PC-3 (cell line): Measurements from ENCODE around the gene TAOK2. TPM values are rescaled to one million over a fixed set of nuclear protein-coding genes. Genes with fewer than 3 reads are reported as not detected.
A peak's percentile ranks its signal among the peaks of the same experiment; 100 is the strongest.

Experiments used
- ATAC-seq: fragments of 200-7000 bp; cut with Tn5 transposase; 2 replicates; pipeline ENCODE4 v1.9.1; 2020; ENCODE audit warnings: mild to moderate bottlenecking, moderate library complexity
- BruUV-seq: library from RNA; stranded (reverse); fragments of 400-500 nt; replicated peaks from 2 replicates; lab custom pipeline; 2021; lab: Mats Ljungman, UMichigan
- CTCF ChIA-PET: fragments of 300-600 bp; sonication (Branson Sonifier 250); formaldehyde crosslinking; loops from one replicate; lab custom pipeline; 2022; ENCODE audit warnings: antibody characterized with exemption; lab: Charles Lee
- POLR2A ChIA-PET: fragments of 300-600 bp; sonication (Branson Sonifier 250); formaldehyde crosslinking; loops from one replicate; lab custom pipeline; 2022; ENCODE audit warnings: antibody characterized with exemption; ENCODE audit not compliant: unreplicated experiment; lab: Charles Lee
- DNase-seq: peaks from one replicate; pipeline ENCODE4 v3.0.0-alpha.2; 2015
- H2AFZ ChIP-seq: fragments of 300-600 bp; sonication (generic); 2 replicates; pipeline ENCODE4 v1.6.0; 2016; ENCODE audit warnings: antibody characterized with exemption, low read length
- H3F3A ChIP-seq: fragments of 300-600 bp; sonication (generic); one replicate; pipeline ENCODE4 v1.6.0; 2017; ENCODE audit warnings: antibody characterized with exemption, low read length, control low read depth, mild to moderate bottlenecking; ENCODE audit not compliant: unreplicated experiment
- H3K27ac ChIP-seq: fragments of 300-600 bp; sonication (generic); 2 replicates; pipeline ENCODE4 v1.5.1; 2016; ENCODE audit warnings: mild to moderate bottlenecking, low read length
- H3K27me3 ChIP-seq: fragments of 300-600 bp; sonication (generic); 2 replicates; pipeline ENCODE4 v1.6.1; 2016; ENCODE audit warnings: low read length, mixed read lengths
- H3K36me3 ChIP-seq: fragments of 300-600 bp; sonication (generic); 2 replicates; pipeline ENCODE4 v1.6.1; 2016; ENCODE audit warnings: low read depth, mixed run types, low read length, mixed read lengths
- H3K4me1 ChIP-seq: fragments of 300-600 bp; sonication (generic); 2 replicates; pipeline ENCODE4 v1.5.1; 2016; ENCODE audit warnings: low read length; ENCODE audit not compliant: insufficient read depth
- H3K4me2 ChIP-seq: fragments of 300-600 bp; sonication (generic); 2 replicates; pipeline ENCODE4 v1.6.0; 2016; ENCODE audit warnings: low read length
- H3K4me3 ChIP-seq: fragments of 300-600 bp; sonication (generic); 2 replicates; pipeline ENCODE4 v1.5.1; 2016; ENCODE audit warnings: mild to moderate bottlenecking, low read length, mixed read lengths
- H3K79me2 ChIP-seq: fragments of 300-600 bp; sonication (generic); 2 replicates; pipeline ENCODE4 v1.6.1; 2017; ENCODE audit warnings: low read length, mixed read lengths
- H3K9ac ChIP-seq: fragments of 300-600 bp; sonication (generic); 2 replicates; pipeline ENCODE4 v1.6.0; 2016; ENCODE audit warnings: mild to moderate bottlenecking, low read length
- H3K9me2 ChIP-seq: fragments of 300-600 bp; sonication (generic); replicated peaks from 2 replicates; pipeline ENCODE4 v1.6.1; 2016; ENCODE audit warnings: mixed run types, low read length, mixed read lengths
- H3K9me3 ChIP-seq: fragments of 300-600 bp; sonication (generic); 2 replicates; pipeline ENCODE4 v1.6.1; 2016; ENCODE audit warnings: low read length, mixed read lengths
- H4K20me1 ChIP-seq: fragments of 300-600 bp; sonication (generic); 2 replicates; pipeline ENCODE4 v1.6.1; 2016; ENCODE audit warnings: low read length, mixed read lengths
- CTCF ChIP-seq: fragments of 300-600 bp; sonication (generic); conservative IDR thresholded peaks from 2 replicates; pipeline ENCODE4 v1.5.1; 2017; ENCODE audit warnings: antibody characterized with exemption, low read depth, mild to moderate bottlenecking, low read length
- EZH2 ChIP-seq: fragments of 300-600 bp; sonication (generic); IDR thresholded peaks from one replicate; pipeline ENCODE4 v1.6.1; 2017; ENCODE audit warnings: antibody characterized with exemption, mild to moderate bottlenecking, low read length; ENCODE audit not compliant: unreplicated experiment
- EZH2phosphoT487 ChIP-seq: fragments of 300-600 bp; sonication (generic); IDR thresholded peaks from 2 replicates; pipeline ENCODE4 v1.6.1; 2018; ENCODE audit warnings: mild to moderate bottlenecking, antibody characterized with exemption, low read length, borderline replicate concordance
- intact Hi-C: fragments of 100-400 bp; cut with micrococcal nuclease; formaldehyde crosslinking; loops from 2 replicates; pipeline ENCODE4 v1.9.0; 2023
- total RNA-seq: library from RNA; depleted of rRNA; stranded (reverse); fragments of >200 nt; gene quantifications from 2 replicates; pipeline ENCODE4 v1.2.3, GENCODE V29; 2014

The TAOK2 gene
- total RNA-seq, 1 experiment from 2014 or later: 34.1 TPM

- Histone ChIP-seq H3K79me2 (no peaks in the 10 kb centered on the region), H3K27ac (no peak within 1 kb of the TSS), H3K27me3 (no peaks in the 10 kb centered on the region), H2AFZ (no peak within 1 kb of the TSS), H3K4me3 (peak within 1 kb of the TSS; percentile 47; the same call in 1 of the 2 replicates), H3K4me1 (no peaks in the 10 kb centered on the region), H3K9ac (no peak within 1 kb of the TSS), H3K9me2 (no peaks in the 10 kb centered on the region), H3K36me3 (no peaks in the 10 kb centered on the region; the same call in 1 of the 2 replicates), H3K4me2 (peak within 1 kb of the TSS; percentile 59), H4K20me1 (no peaks in the 10 kb centered on the region), H3F3A (no peaks in the 10 kb centered on the region), H3K9me3 (no peaks in the 10 kb centered on the region)
- no peak for TF ChIP-seq CTCF
- no peak for TF ChIP-seq EZH2phosphoT487
- no peak for TF ChIP-seq EZH2
- ATAC-seq (peak; percentile 34; the same call in 1 of the 2 replicates), DNase-seq (no peak)
- ChIA-PET POLR2A (no interaction called here), CTCF (interaction anchor here (0.6 kb wide), 1 partner anchor 45 kb away, joined by 3 read pairs; no protein-coding TSS in a partner anchor)
- intact Hi-C loops: no loop called here
- BruUV-seq: no TSS peak
These were observed 57.3 kb downstream of the TAOK2 start, which contains the start of gene TLCD3B for GRCh38 chr16:30030841-30031413. Gene TLCD3B, minus strand, starts transcription at chr16:30031271. Its CDS starts 744 bp downstream, at chr16:30030527.

GRCh38 chr16:30031477-30031918, 57.8 kb downstream of the TAOK2 start:
- POLR2A ChIA-PET: no interaction called here
- CTCF ChIA-PET: interaction anchor here (0.5 to 0.6 kb wide), 2 partner anchors 149 to 207 kb away, joined by 4 to 17 read pairs; no protein-coding TSS in a partner anchor
- DNase-seq (no peak), ATAC-seq (no peak)
- no peak overlapping the region for H3K27ac ChIP-seq
- intact Hi-C loops: no loop called here
- H3K4me3 ChIP-seq: peak overlapping the region; percentile 47; the same call in 1 of the 2 replicates
- peak overlapping the region; percentile 59 for H3K4me2 ChIP-seq
- no peaks in the 10 kb centered on the region for H3F3A ChIP-seq
- no peak overlapping the region for H3K9ac ChIP-seq
- H3K27me3 ChIP-seq: no peaks in the 10 kb centered on the region
- BruUV-seq: no TSS peak
- TF ChIP-seq EZH2phosphoT487 (no peak), CTCF (no peak), EZH2 (no peak)
- no peak overlapping the region for H2AFZ ChIP-seq
- H3K9me3 ChIP-seq: no peaks in the 10 kb centered on the region
- no peaks in the 10 kb centered on the region for H3K9me2 ChIP-seq
- H3K79me2 ChIP-seq: no peaks in the 10 kb centered on the region
- H4K20me1 ChIP-seq: no peaks in the 10 kb centered on the region
- no peaks in the 10 kb centered on the region; the same call in 1 of the 2 replicates for H3K36me3 ChIP-seq
- no peaks in the 10 kb centered on the region for H3K4me1 ChIP-seq
